ENCODE results near the gene NCOR2.

The NCOR2 gene

GRCh38 chr12:124542021-124542949, 25.1 kb downstream of the NCOR2 start:
- DNase-seq: no peak

GRCh38 chr12:124541322-124541721, 26.1 kb downstream of the NCOR2 start:
- no peak for DNase-seq

GRCh38 chr12:124539084-124540041, 28.0 kb downstream of the NCOR2 start:
- no peak for DNase-seq

DNA sequence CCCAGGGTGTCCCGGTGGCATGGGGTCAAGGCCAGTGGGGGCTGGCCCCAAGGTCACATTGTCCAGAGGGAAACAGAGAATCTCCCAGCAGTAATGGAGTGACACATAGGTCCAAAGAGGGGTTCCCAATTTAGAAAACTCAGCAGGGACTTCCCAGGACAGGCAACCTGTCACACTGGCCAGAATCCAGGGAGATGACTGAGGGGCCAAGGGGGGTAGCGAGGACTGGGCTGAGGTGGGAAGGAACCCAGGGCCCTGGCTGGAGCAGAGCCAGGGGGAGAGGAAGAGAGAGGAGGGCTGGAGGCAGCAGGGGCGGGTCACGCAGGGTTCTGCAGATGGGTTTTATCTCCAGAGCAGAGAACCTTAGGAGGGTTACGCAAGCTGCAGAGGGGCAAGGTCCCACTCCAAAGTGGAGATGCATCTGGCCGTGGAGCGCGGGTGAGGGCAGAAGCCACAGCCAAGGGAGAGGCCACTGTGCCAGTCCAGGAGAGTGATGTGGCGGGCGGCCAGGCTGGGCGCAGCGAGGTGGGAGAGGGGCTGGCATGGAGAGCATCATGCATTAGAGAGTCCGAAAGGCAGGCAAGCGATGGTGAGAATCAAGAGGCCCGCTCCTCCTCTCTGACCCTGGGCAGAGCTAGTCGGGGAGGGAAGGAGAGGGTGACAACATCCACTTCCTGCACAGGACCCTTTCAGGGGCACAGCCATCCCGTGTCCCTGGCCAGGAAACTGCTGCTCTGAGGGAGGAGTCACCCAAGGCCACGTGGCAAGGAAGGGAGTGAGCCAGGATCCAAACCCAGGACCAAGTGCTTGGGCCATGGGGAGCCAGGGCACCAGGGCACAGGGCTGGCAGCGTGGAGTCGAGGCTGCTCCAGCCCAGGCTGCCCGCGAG, 29.0 kb downstream of the NCOR2 start:
- no peak for DNase-seq

- no peak for DNase-seq
These were observed 29.8 kb downstream of the NCOR2 start for GRCh38 chr12:124537525-124538193.

DNA sequence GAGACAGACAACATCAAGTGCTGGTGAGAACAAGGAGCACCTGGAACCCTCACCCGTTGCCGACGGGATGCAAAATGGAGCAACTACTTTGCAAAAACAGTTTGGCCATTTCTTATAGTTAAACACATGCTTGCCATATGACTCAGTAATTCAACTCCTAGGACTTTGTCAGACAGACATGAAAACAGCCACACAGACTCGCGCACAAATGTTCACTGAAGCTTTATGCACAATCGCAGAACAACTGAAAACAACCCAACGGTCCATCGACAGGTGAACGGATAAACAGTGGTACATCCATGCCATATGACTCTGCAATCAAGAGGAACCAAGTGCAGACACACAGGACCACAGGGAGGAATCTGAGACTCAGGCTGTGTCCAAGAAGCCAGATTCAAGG, 30.8 kb downstream of the NCOR2 start:
- no peak for DNase-seq

GRCh38 chr12:124534776-124535740, 32.4 kb downstream of the NCOR2 start:
- DNase-seq: no peak

DNA sequence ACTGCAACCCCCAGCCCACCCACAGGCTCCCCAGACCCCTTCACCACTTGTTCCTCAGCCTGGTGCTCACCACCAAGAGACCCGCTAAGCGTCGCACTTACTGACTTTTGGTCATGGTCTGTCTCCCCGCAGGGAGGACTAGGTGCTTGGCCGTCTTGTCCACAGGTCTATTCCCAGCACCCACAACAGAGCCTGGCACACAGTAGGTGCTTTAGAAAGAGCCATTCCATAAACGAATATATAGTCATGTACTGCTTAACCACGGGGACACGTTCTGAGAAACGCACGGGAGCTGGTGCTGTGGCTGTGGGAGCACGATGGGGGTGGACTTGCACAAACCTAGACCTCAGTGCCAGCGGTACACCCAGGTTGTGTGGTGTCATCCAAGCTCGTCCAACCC, 34.0 kb downstream of the NCOR2 start:
- DNase-seq: no peak

GRCh38 chr12:124532967-124533366, 34.4 kb downstream of the NCOR2 start:
- no peak for DNase-seq

DNA sequence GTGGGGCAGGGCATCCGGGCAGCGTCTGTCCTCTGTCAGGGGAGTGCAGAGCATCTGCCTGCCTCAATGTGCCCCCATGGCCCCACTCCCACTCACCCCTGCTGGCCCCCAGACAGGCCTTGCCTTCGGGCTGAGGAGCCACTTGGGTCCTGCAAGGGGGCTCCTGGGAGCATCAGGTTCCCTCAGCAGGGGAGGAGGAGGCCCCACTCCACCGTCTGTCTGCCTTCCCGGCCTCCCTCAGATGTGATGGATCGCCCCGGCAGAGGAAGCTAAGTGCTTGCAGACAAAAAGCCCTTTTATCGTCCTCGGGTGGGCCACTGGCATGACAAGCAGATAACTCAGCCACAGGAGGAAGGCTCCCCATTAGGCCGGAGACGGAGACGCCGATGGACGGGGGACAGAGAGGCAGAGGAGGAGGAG, 35.1 kb downstream of the NCOR2 start:
- no peak for DNase-seq

DNA sequence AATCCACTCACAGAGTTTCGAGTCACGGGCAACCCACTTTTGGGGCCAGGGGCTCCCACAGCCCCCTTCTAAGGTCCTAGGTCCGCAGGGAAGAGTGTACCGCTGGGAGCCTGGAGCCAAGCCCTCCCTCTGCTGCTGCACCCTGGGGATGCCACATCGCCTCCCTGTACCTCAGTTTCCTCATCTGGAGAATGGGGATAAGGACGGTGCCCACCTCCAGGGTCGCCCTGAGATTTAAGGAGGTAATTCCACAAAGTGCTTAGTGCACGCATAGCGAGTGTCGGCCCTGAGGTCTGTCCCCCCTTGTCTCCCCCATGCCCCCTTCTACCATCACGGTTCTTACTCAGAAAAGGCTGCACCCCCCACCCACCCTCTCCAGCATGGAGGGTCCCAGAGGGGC, 35.5 kb downstream of the NCOR2 start:
- no peak for DNase-seq

- peak; percentile 85 for DNase-seq
These were observed 36.1 kb downstream of the NCOR2 start for GRCh38 chr12:124531281-124531745.

GRCh38 chr12:124530637-124531263, 36.7 kb downstream of the NCOR2 start:
- no peak for DNase-seq

- no peak for DNase-seq
These were observed 37.7 kb downstream of the NCOR2 start for GRCh38 chr12:124529565-124530276.

DNA sequence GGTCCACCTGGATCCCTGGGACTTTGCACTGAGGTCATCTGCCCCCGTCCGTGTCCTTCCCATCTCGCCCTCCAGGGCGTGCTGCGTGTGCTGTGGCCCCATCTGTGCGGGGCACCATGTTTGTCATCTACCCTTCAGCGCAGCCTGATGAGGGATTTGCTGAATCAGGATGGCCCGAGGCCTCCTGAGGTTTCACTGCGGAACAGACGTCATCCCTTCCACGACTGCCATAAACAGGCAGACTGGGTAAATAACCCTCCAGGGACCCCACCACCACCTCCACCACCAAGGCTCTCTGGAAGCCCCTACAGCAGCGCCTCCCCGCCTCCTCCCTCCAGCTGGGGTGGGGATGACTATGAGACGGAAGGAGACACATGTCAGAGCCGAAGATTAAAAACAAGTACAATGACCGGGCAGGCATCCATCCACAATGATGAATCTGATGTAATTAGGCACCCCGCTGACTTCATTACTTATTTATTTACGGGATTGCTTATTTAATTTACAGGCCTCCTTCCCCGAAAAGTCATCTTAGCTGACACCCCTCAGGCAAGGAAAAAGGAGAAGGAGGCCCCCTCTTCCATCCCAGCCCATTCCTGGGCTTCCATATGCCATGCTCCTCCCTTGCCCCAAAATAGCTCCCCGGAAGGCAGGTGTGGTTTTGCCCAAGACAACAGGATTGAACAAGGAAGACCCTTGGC, 39.4 kb downstream of the NCOR2 start:
- peak; percentile 54 for DNase-seq

DNA sequence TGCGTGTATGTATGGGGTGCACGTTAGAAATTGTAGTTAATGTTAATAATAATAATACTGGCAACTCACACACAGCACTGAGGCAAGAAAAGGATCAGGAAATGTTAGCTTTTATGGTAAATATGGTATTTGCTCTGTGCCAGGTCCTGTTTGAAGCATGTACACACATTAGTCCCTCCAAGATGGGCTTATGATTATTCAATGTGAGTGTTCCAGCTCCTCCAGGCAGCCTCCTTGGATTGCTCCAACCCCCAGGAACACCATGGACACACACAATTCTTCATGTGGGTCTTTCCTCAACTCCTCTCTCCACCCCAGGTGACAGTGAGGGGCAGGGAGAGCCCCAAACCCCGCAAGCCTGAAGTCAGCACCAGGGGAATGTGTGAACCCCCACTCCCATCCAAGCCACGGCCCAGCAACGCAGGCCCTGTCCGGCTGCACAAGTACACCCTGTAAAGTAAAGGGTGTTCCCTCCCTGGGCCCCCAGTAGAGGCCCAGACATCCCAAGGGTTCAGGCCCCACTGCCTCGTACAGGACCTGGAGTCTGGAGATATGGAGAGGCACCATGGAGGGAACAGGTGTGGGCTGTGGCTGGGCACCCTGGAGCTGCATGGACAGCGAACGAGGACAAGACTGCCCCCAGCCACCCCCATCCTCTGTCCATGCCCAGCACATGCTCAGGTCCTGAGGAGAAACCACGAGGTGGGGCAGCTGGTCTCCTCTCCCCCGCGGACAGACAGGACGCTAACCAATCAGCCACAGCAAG, 41.3 kb downstream of the NCOR2 start:
- DNase-seq: no peak

GRCh38 chr12:124525455-124525854, 42.0 kb downstream of the NCOR2 start:
- DNase-seq: no peak
